Measurements from ENCODE around the gene DALRD3. TPM values are rescaled to one million over a fixed set of nuclear protein-coding genes. Genes with fewer than 3 reads are reported as not detected.
A peak's percentile ranks its signal among the peaks of the same experiment; 100 is the strongest.

DALRD3 gene
- total RNA-seq, 5 donors from 2014 or later (not counting 1 experiment from before 2014, with no cell fraction given): 20.8 to 35.1 (median 30.3) TPM

DNA sequence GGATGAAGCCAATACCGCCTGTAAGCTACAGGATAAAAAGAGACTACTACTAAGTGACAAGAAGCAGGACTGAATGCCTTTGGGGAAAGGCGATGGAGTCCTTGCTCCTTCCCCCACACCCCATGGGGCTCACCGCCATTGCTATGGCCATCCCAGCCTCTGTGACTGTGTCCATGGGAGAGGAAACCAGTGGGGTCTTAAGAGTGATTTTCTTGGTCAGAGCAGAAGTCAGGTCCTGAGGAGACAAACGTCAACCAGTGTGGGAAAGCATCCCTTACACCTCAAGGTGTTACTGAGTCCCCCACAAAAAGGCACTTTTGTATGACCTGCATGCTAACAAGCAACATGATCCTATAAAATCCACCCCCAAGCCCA is 9.9 kb upstream of the DALRD3 start:
- Mint-ChIP-seq H3K36me3 (peaks cover 32% of the 10 kb centered on the region), H3K4me3 (peak overlapping the region; percentile 84 to 91 (median 89)), H3K9me3 (no peaks in the 10 kb centered on the region), H3K4me1 (peaks cover 41 to 49% (median 48%) of the 10 kb centered on the region in 3 donors), H3K27me3 (no peaks in the 10 kb centered on the region), H3K27ac (peak overlapping the region; percentile 91 to 93)
- POLR2A ChIA-PET: interaction anchor here (0.6 kb wide), 2 partner anchors 14 to 265 kb away, joined by 3 to 4 read pairs; no protein-coding TSS in a partner anchor
- no CpG with 5 or more reads among the region's 4 CpGs for WGBS (ENCODE audit: insufficient coverage)
- H3K27me3 ChIP-seq (replicated peaks in 1 of 2; ENCODE audit: control insufficient read depth in 2 of 2, extremely low read depth in 1 of 2, insufficient read depth in 2 of 2, low read length in 1 of 2): no peaks in the 10 kb centered on the region
- peak overlapping the region; percentile 91 for H3K27ac ChIP-seq (ENCODE audit: low read length)
- H3K9me3 ChIP-seq: no peaks in the 10 kb centered on the region
- CTCF ChIA-PET: interaction anchor here (1.5 to 1.9 kb wide), 3 partner anchors 22 to 41 kb away, joined by 4 to 26 read pairs (median 23); partner anchors contain the start of gene WDR6 (in 1 of the 2)
- ATAC-seq (replicated peaks in 1 of 4) (no peak), DNase-seq (peak in 1 of 35 experiments; percentile 22)
- H3K36me3 ChIP-seq (ENCODE audit: control insufficient read depth in 2 of 2, extremely low read depth in 1 of 2, insufficient read depth in 1 of 2, low read length in 1 of 2): peaks cover 20 to 72% of the 10 kb centered on the region in 2 donors
- H3K4me3 ChIP-seq (ENCODE audit: control insufficient read depth in 1 of 2, extremely low read depth in 1 of 2, low read length in 1 of 2): peak overlapping the region; percentile 79 to 81
- peaks cover 7 to 24% of the 10 kb centered on the region in 2 experiments for H3K4me1 ChIP-seq (ENCODE audit: control insufficient read depth in 1 of 2, extremely low read depth in 1 of 2, insufficient read depth in 2 of 2, low read length in 2 of 2)

- ChIA-PET POLR2A (no interaction called here), CTCF (no interaction called here)
- Mint-ChIP-seq H3K4me3 (peak overlapping the region in 2 of 3 donors; percentile 3 to 89), H3K36me3 (peaks cover 36% of the 10 kb centered on the region), H3K27me3 (no peaks in the 10 kb centered on the region), H3K27ac (peak overlapping the region; percentile 91 to 93), H3K4me1 (peaks cover 47 to 55% (median 55%) of the 10 kb centered on the region in 3 donors), H3K9me3 (no peaks in the 10 kb centered on the region)
- WGBS (ENCODE audit: insufficient coverage): 98% methylated on average over 7 of the region's 9 CpGs
- Histone ChIP-seq H3K9me3 (no peaks in the 10 kb centered on the region), H3K4me3 (ENCODE audit: control insufficient read depth in 1 of 2, extremely low read depth in 1 of 2, low read length in 1 of 2) (no peak overlapping the region), H3K27ac (ENCODE audit: low read length) (peak overlapping the region; percentile 91), H3K36me3 (ENCODE audit: control insufficient read depth in 2 of 2, extremely low read depth in 1 of 2, insufficient read depth in 1 of 2, low read length in 1 of 2) (peaks cover 15 to 69% of the 10 kb centered on the region in 2 donors), H3K4me1 (ENCODE audit: control insufficient read depth in 1 of 2, extremely low read depth in 1 of 2, insufficient read depth in 2 of 2, low read length in 2 of 2) (peaks cover 13 to 30% of the 10 kb centered on the region in 2 experiments), H3K27me3 (replicated peaks in 1 of 2; ENCODE audit: control insufficient read depth in 2 of 2, extremely low read depth in 1 of 2, insufficient read depth in 2 of 2, low read length in 1 of 2) (no peaks in the 10 kb centered on the region)
- ATAC-seq (replicated peaks in 1 of 4) (no peak), DNase-seq (peak in 1 of 35 experiments; percentile 9)
Observed at GRCh38 chr3:49027634-49028033, 9.3 kb upstream of the DALRD3 start.

DNA sequence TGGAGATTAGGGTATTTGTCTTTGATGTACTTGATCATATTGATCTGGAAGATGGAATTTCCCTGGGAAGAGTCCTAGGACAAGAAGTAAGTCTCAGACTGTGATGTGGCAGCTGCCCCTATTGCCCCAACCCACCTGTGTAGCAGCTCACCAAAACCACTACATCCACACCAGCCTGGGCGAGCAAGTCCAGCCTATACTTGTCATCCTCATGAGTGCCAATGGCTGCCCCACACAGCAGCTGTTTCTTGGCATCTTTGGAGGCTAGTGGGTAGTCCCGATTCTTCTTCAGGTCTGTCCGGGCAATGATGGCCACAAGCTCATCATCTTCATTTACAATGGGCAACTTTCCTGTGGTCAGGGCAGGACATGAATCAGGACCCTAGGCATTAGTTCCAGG is 8.2 kb upstream of the DALRD3 start:
- no peak for ATAC-seq (replicated peaks in 1 of 4)
- H3K4me3 Mint-ChIP-seq: no peak overlapping the region
- Histone ChIP-seq H3K4me1 (ENCODE audit: control insufficient read depth in 1 of 2, extremely low read depth in 1 of 2, insufficient read depth in 2 of 2, low read length in 2 of 2) (peaks cover 13 to 35% of the 10 kb centered on the region in 2 experiments), H3K36me3 (ENCODE audit: control insufficient read depth in 2 of 2, extremely low read depth in 1 of 2, insufficient read depth in 1 of 2, low read length in 1 of 2) (peaks cover 7 to 58% of the 10 kb centered on the region in 2 donors), H3K4me3 (ENCODE audit: control insufficient read depth in 1 of 2, extremely low read depth in 1 of 2, low read length in 1 of 2) (no peak overlapping the region), H3K27me3 (replicated peaks in 1 of 2; ENCODE audit: control insufficient read depth in 2 of 2, extremely low read depth in 1 of 2, insufficient read depth in 2 of 2, low read length in 1 of 2) (no peaks in the 10 kb centered on the region), H3K27ac (ENCODE audit: low read length) (no peak overlapping the region), H3K9me3 (no peaks in the 10 kb centered on the region)
- H3K4me1 Mint-ChIP-seq: peaks cover 51 to 61% (median 56%) of the 10 kb centered on the region in 3 donors
- H3K9me3 Mint-ChIP-seq: no peaks in the 10 kb centered on the region
- no CpG with 5 or more reads among the region's 3 CpGs for WGBS (ENCODE audit: insufficient coverage)
- H3K27me3 Mint-ChIP-seq: no peaks in the 10 kb centered on the region
- POLR2A ChIA-PET: interaction anchor here (0.5 kb wide), 2 partner anchors 34 to 69 kb away, joined by 4 to 9 read pairs; no protein-coding TSS in a partner anchor
- no peak overlapping the region for H3K27ac Mint-ChIP-seq
- peaks cover 29% of the 10 kb centered on the region for H3K36me3 Mint-ChIP-seq
- DNase-seq: no peak
- CTCF ChIA-PET: interaction anchor here in 1 of 2 donors (1.8 kb wide), 1 partner anchor 20 kb away, joined by 4 read pairs; the partner anchor contains the start of gene WDR6

- CTCF ChIA-PET: interaction anchor here in 1 of 2 donors (1.8 kb wide), 1 partner anchor 19 kb away, joined by 4 read pairs; the partner anchor contains the start of gene WDR6
- H3K4me3 ChIP-seq (ENCODE audit: control insufficient read depth in 1 of 2, extremely low read depth in 1 of 2, low read length in 1 of 2): no peak overlapping the region
- no peaks in the 10 kb centered on the region for H3K27me3 ChIP-seq (replicated peaks in 1 of 2; ENCODE audit: control insufficient read depth in 2 of 2, extremely low read depth in 1 of 2, insufficient read depth in 2 of 2, low read length in 1 of 2)
- Mint-ChIP-seq H3K9me3 (no peaks in the 10 kb centered on the region), H3K4me3 (no peak overlapping the region), H3K27me3 (no peaks in the 10 kb centered on the region), H3K36me3 (peaks cover 25% of the 10 kb centered on the region), H3K27ac (peak overlapping the region in 1 of 2 donors; percentile 43), H3K4me1 (peaks cover 54 to 66% (median 57%) of the 10 kb centered on the region in 3 donors)
- POLR2A ChIA-PET: interaction anchor here (0.5 kb wide), 2 partner anchors 33 to 70 kb away, joined by 4 to 9 read pairs; no protein-coding TSS in a partner anchor
- no peak for DNase-seq
- no peak overlapping the region for H3K27ac ChIP-seq (ENCODE audit: low read length)
- ATAC-seq (replicated peaks in 1 of 4): no peak
- WGBS (ENCODE audit: insufficient coverage): no CpG with 5 or more reads among the region's 8 CpGs
- no peaks in the 10 kb centered on the region for H3K9me3 ChIP-seq
- peaks cover 7 to 53% of the 10 kb centered on the region in 2 donors for H3K36me3 ChIP-seq (ENCODE audit: control insufficient read depth in 2 of 2, extremely low read depth in 1 of 2, insufficient read depth in 1 of 2, low read length in 1 of 2)
- H3K4me1 ChIP-seq (ENCODE audit: control insufficient read depth in 1 of 2, extremely low read depth in 1 of 2, insufficient read depth in 2 of 2, low read length in 2 of 2): peaks cover 13 to 36% of the 10 kb centered on the region in 2 experiments
Observed at GRCh38 chr3:49025793-49026520, 7.6 kb upstream of the DALRD3 start.

- H3K27me3 ChIP-seq (replicated peaks in 1 of 2; ENCODE audit: control insufficient read depth in 2 of 2, extremely low read depth in 1 of 2, insufficient read depth in 2 of 2, low read length in 1 of 2): no peaks in the 10 kb centered on the region
- ChIA-PET CTCF (interaction anchor here in 1 of 2 donors (1.8 kb wide), 1 partner anchor 18 kb away, joined by 4 read pairs; the partner anchor contains the start of gene WDR6), POLR2A (interaction anchor here in 1 of 2 donors (0.6 kb wide), 1 partner anchor 40 kb away, joined by 3 read pairs; no protein-coding TSS in a partner anchor)
- H3K4me3 ChIP-seq (ENCODE audit: control insufficient read depth in 1 of 2, extremely low read depth in 1 of 2, low read length in 1 of 2): no peak overlapping the region
- peaks cover 17 to 44% of the 10 kb centered on the region in 2 experiments for H3K4me1 ChIP-seq (ENCODE audit: control insufficient read depth in 1 of 2, extremely low read depth in 1 of 2, insufficient read depth in 2 of 2, low read length in 2 of 2)
- DNase-seq: peak in 1 of 35 experiments; percentile 7
- H3K9me3 ChIP-seq: no peaks in the 10 kb centered on the region
- WGBS (ENCODE audit: insufficient coverage): 78% methylated on average over 7 of the region's 13 CpGs
- H3K4me3 Mint-ChIP-seq: no peak overlapping the region
- no peak overlapping the region for H3K27ac ChIP-seq (ENCODE audit: low read length)
- H3K36me3 Mint-ChIP-seq: peaks cover 19% of the 10 kb centered on the region
- H3K9me3 Mint-ChIP-seq: no peaks in the 10 kb centered on the region
- H3K27ac Mint-ChIP-seq: peak overlapping the region in 1 of 2 donors; percentile 43
- peaks cover 58 to 71% (median 61%) of the 10 kb centered on the region in 3 donors for H3K4me1 Mint-ChIP-seq
- no peak for ATAC-seq (replicated peaks in 1 of 4)
- H3K27me3 Mint-ChIP-seq: no peaks in the 10 kb centered on the region
- peaks cover 7 to 46% of the 10 kb centered on the region in 2 donors for H3K36me3 ChIP-seq (ENCODE audit: control insufficient read depth in 2 of 2, extremely low read depth in 1 of 2, insufficient read depth in 1 of 2, low read length in 1 of 2)
Observed at GRCh38 chr3:49025005-49025792, 6.8 kb upstream of the DALRD3 start.

DNA sequence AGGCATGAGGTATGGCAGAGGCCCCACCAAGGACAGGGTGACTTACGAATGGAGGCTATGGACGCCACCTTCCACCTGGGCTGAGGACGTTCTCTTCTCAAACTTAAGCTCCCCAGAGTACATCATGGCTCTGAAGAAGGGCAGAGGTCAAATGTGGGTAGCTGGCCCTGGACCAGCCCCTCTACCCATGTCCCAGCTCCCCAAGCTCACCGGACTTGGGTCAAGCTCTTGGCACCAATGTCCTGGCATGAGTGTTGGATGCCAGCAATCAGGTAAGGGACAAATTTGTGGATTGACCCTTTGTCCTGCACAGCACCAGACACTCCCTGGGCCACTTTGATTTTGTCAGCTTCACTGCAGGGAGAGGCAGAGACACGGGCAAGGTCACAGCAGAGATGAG is 6.1 kb upstream of the DALRD3 start:
- no peak overlapping the region for H3K27ac Mint-ChIP-seq
- ChIA-PET CTCF (no interaction called here), POLR2A (interaction anchor here (0.6 to 1.4 kb wide), 2 partner anchors 17 to 41 kb away, joined by 3 to 5 read pairs; partner anchors contain the start of gene WDR6 (in 1 of the 2))
- Histone ChIP-seq H3K4me1 (ENCODE audit: control insufficient read depth in 1 of 2, extremely low read depth in 1 of 2, insufficient read depth in 2 of 2, low read length in 2 of 2) (peaks cover 23 to 49% of the 10 kb centered on the region in 2 experiments), H3K36me3 (ENCODE audit: control insufficient read depth in 2 of 2, extremely low read depth in 1 of 2, insufficient read depth in 1 of 2, low read length in 1 of 2) (peaks cover 7 to 40% of the 10 kb centered on the region in 2 donors), H3K4me3 (ENCODE audit: control insufficient read depth in 1 of 2, extremely low read depth in 1 of 2, low read length in 1 of 2) (no peak overlapping the region), H3K27ac (ENCODE audit: low read length) (no peak overlapping the region), H3K9me3 (no peaks in the 10 kb centered on the region), H3K27me3 (replicated peaks in 1 of 2; ENCODE audit: control insufficient read depth in 2 of 2, extremely low read depth in 1 of 2, insufficient read depth in 2 of 2, low read length in 1 of 2) (no peaks in the 10 kb centered on the region)
- H3K9me3 Mint-ChIP-seq: no peaks in the 10 kb centered on the region
- H3K4me1 Mint-ChIP-seq: peaks cover 61 to 75% (median 64%) of the 10 kb centered on the region in 3 donors
- WGBS (ENCODE audit: insufficient coverage): 60% methylated on average over 1 of the region's 5 CpGs
- ATAC-seq (replicated peaks in 1 of 4) (no peak), DNase-seq (no peak)
- H3K36me3 Mint-ChIP-seq: peaks cover 19% of the 10 kb centered on the region
- peak overlapping the region in 1 of 3 donors; percentile 13 for H3K4me3 Mint-ChIP-seq
- H3K27me3 Mint-ChIP-seq: no peaks in the 10 kb centered on the region
